DMS 273 treated with DMSO at 0.1 percent for 48 hours (cell line): ENCODE results near the gene RNPEPL1.
A peak's percentile ranks its signal among the peaks of the same experiment; 100 is the strongest.
"Not testable (repeated sequence)": the region's sequence is repeated elsewhere in the genome, so short reads cannot be mapped to it uniquely, and the experiment has no call there.

Experiments
- DNase-seq: peaks from one replicate; lab custom pipeline; 2025; lab: John Stamatoyannopoulos, UW

Gene RNPEPL1

DNA sequence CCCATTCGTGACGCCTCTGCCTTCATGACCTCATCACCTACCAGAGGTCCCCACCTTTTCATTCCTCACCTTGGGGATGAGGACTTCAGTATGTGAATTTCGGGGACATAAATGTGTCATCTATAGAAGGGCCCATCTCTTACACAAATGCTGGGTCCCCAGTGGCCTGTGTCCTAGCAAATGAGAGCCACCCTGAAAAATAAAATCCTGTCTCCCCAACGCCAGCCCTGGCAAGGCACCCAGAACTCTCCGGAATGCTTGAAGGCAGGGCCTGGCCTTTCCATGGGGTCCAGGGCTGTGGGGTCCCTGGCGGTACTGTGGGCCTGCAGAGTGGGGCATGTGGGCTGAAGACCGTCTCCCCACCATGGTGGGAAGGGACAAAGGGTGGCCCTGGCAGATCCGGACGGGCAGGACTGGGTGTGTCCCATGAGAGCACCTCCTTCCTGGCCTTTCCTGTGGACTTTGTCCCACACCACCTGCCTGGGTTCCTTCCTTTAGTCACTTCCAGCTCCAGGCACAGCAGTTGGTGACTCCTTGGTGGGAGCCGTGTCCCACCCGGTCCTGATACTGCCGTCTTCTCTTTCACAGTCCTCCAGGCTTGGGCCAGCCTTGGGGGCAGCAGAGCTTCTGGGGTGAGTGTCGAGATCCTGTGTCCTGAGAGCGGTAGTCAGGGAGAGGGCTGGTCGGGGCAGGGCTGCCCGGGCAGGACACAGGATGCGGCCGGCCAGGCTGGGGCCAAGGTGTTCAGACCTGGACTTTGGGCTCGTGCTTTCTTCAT is 36.8 kb downstream of the RNPEPL1 start:
- no peak for DNase-seq

DNA sequence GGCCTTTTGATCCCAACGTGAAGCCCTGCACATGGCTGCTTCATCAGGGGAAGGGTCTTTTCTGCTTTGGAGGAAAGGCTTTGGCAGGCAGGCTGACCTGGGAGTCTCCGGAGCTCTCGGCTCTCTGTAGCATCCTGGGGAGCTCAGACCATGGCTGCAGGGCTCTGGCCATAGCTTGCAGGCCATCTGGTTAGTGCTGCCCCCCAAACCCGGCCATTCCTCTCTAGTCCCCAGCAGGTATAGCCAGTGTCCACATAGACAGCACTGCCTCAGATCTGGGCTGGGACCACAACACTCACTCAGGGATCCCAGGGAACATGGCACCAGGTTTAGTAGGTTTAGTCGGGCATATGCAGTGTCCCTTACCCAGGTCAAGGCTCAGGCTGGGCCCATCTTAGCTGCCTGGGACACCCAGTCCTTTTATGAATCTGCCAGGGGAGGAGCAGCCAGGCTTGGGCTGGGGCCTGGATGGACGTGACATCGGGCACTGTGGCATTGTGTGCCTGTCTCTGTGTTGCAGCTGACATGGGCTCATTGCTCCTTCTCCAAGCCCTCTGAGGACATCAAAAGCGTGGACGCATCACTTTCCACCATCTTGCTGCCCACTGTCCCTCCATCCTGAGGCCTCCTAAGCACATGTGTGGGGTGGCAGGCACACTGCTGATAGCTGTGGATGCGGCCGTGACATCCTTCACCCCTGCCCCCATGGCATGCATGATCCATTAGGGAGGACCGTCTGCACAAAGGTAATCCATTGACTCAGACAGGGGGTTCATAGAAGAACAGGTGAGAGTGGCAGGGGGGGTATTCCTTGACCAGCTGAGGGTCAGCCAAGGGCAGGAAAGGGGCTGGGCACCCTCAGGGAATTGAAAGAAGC is 37.8 kb downstream of the RNPEPL1 start:
- DNase-seq, result no peak

DNA sequence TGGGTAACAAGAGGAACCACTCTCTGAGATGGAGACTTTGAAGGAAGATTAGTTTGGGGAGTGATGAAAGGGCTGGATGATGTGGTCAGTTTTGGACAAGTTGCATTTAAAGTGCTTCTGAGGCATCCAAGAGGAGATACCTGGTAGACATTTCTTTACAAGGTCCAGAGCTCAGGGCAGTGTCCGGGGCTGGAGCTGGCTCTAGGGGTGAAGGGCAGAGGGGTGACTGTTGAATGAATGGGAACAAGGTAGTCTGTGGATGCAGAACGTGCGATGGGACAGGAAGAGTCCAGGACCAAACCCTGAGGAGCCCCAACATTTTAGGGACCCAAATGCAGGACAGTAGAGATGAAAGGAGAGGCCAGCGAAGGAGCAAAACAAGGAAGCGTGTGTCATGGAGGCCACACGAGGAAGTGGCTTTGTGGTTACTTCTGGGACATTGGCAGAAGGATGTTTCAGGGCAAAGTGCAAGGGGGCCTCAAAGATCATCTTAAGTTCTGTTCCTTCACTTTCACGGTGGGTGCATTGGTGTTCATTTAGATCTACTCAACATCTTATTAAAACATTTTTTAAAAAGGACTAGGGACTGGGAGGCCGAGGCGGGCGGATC is 43.4 kb downstream of the RNPEPL1 start:
- DNase-seq, result no peak

DNA sequence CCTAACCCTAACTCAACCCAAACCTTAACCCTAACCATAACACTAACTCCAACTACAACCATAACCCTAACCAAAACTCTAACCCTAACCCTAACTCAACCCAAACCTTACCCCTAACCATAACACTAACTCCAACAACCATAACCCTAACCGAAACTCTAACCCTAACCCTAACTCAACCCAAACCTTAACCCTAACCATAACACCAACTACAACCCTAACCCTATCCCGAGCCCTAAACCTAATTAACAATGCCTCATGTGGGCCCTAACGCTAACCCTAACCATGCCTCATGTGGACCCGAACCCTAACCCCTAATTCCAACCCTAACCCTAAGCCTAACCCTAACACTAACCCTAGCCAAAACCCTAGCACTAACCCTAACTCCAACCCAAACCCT is 45.5 kb downstream of the RNPEPL1 start:
- DNase-seq, result no peak

DNA sequence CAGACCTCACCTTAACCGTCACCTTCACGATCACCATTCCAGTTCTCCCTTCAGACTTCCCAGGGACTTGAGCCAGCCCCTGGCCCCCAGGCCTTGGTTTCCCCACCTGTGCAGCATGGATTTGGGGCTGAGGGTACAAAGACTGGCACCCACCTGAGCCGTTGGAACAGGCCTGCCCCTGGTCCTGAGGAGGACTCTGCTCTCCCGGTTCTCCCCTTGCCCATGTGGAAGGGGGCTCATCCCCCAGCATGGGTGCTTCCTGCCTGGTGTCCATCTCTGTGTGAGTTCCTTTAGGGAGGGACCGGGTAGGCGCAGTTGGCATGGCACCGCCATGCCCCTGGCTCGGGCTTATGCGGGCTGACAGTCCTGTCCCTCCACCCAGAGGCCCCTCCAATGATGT is 46.1 kb downstream of the RNPEPL1 start:
- no peak for DNase-seq

DNA sequence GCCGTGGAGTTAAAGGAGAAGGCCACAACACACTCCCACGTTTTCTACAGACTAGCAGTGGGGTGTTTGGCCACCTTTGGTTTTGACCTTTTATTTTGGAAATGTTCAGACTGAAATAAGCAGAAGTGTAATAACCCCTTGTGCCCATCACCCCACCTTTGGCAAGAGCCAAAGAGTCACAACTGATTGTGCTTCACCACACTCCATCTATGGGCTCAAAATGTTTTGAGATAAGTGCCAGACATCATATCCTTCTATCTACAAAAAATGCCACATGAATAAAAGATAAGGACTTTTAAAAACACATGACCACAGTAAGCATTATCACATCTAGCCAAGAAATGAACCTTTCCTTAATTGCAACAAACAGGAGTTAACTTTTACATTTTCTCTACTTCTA is 47.1 kb downstream of the RNPEPL1 start:
- DNase-seq, result no peak

DNA sequence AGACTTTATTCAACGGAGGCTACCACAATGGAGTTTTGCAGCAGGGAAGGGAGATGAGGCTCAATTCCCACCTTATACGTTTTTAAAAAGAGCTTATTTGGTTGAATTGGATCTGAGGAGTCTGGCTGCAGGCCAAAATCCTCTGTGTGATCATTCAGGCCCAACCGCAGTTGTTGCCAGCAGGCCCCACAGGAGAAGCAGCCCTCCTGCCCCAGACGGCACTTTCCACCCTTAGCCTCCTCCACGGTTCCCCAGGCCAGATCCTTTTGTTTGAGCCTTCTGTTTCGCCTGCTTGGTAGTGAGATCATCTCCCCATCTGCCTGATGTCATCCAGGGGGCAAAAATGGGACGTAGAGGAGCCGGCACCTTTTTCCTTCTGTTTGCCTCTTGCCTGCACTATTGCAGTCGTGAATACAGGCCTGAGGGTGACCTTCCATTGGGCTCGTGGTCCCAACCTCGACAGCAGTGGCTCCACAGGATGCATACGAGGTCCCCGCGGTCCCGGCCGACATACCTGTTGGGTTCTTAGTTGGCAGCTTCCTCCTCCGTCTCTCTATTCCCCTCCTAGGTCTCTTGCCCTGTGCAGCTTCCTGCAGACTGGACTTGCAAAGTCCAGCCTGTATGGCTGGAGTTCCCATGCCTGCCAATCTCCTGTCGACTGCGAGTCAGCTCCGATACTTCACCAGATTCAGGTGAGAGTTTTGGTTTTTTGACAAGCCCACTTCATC is 47.7 kb downstream of the RNPEPL1 start:
- peak; percentile 57 for DNase-seq

DNA sequence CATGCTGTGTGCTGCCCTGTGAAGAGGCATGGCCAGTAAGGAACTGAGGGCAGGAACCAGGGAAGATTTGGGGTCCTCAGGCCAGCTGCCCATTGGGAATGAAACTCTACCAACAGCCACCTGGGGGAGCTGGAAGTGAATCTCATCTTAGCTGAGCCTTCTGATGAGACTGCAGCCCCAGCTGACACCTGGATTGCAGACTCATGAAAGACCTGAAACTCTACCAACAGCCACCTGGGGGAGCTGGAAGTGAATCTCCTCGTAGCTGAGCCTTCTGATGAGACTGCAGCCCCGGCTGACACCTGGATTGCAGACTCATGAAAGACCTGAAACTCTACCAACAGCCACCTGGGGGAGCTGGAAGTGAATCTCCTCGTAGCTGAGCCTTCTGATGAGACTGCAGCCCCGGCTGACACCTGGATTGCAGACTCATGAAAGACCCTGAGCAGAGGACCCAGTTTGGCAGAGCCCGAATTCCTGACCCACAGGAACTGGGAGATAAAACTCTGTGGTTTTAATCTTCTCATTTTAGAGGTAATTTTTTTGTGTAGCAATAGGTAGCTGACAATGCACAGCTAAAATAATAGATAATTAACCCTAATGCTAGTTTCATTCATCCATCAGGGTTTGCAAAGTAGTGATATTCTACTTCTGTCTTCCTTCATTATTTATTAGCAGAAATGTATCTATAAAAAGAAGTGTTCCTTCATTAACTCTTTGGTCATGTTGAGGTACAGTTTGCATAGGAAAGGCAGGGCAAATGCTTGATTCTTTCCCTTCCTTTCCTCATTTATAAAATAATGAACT is 48.8 kb downstream of the RNPEPL1 start:
- not testable (repeated sequence) for DNase-seq

DNA sequence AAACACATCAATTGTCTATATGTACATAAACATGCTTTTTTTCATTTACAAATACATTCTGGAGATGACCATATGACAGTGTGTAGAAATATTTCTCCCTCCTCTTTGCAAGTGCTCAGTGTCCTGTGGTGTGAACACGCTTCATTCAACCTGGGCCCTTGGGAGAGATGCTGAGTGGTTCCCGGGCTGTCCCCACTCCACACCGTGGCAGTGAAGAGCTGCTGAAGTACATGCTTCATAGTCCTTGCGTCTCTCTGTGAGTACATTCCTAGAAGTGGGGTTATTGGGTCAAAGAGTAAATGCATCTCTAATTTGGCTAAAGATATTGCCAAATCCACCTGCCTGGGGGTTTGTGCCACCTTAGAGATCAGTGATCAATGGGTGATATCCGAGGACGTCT is 50.5 kb downstream of the RNPEPL1 start:
- DNase-seq, result no peak

DNA sequence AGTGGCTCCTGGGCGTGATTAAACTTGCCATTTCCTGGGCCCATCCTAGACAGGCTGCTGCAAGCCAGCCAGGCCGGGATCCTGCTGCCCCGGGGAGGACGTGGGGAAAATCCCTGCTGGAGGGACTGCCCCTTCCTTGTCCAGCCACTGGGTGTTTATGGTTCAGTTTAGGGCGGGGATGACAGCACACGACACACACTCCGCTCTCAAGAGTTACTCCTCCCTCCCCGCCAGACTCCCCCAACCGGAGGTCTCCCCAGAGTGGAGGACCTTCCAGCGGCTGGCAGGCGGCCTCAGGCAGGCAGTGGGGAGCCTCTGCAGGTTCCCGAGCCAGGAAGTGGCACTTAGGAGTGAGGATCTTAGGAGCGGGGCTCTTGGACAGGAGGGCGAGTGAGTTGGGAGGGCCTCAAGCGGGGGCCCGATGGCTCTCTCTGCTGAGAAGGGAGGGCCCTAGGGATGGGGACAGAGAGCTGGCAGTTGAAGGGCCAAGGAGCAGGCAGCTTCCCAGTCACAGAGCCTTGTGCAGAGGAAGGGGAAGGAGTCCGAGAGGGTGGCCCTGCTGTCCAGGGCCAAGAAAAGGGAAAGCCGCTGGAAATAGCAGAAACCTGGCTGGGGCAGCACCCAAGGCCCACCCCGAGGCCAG is 51.3 kb downstream of the RNPEPL1 start:
- no peak for DNase-seq

DNA sequence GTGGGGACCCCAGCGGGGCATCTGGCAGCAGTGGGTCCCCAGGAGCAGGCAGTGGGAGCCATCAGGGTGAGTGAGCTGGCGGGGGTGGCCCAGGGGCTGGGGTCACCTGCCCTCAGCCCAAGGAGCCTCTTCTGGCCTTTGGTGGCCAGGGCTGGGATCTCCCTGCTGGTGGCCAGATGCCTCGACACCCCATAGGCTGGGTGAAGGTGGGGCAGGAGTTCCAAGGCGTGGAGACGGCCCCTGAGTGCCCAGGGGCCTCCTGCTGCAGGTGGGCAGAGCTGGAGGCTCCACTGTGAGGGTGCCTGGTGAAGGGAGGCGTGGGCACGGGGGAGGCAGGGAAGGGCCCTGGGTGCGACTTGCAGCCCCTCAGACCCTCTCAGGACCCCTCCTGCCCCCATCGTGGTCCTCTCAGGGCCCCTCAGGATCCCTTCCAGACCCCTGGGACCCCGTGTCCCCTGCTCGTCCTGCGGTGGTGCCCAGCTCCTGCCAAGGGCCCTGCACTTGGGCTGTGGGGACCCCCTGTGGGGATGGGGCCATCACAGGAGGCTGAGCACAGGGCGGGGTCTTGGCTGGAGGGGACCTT is 52.0 kb downstream of the RNPEPL1 start:
- DNase-seq, result no peak

DNA sequence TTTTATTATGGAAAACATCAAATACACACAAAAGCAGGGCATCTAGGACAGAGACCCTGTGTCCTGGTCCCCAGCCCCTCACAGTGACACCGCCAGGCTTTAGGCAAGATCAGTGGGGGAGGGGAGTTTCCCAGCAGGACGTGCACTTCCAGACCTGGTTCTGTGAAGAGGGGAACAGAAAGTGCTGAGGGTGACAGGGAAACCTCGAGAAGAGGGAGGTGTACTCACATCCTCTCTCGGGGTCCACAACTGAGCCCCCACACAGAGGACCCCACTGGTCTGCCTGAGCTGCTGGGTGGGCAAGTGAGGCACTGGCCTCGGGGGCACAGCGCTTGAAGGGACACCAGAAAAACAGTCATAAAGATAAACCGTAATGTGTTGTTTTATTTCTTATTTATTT is 52.6 kb downstream of the RNPEPL1 start:
- no peak for DNase-seq

DNA sequence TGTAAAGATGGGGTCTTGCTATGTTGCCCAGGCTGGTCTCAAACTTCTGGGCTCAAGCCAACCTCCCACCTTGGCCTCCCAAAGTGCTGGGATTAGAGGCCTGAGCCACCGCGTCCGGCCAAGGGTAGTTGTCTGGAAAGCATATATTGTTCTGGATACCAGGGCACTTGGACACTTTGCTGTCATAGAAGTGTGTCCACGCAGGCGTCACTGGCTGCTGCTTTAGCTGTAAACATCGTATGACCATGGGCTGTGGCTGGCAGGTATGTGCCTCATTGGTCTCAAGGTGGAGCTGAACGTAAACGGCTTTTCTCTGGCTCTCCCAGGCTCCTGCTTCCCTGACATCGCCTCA is 53.8 kb downstream of the RNPEPL1 start:
- no peak for DNase-seq

DNA sequence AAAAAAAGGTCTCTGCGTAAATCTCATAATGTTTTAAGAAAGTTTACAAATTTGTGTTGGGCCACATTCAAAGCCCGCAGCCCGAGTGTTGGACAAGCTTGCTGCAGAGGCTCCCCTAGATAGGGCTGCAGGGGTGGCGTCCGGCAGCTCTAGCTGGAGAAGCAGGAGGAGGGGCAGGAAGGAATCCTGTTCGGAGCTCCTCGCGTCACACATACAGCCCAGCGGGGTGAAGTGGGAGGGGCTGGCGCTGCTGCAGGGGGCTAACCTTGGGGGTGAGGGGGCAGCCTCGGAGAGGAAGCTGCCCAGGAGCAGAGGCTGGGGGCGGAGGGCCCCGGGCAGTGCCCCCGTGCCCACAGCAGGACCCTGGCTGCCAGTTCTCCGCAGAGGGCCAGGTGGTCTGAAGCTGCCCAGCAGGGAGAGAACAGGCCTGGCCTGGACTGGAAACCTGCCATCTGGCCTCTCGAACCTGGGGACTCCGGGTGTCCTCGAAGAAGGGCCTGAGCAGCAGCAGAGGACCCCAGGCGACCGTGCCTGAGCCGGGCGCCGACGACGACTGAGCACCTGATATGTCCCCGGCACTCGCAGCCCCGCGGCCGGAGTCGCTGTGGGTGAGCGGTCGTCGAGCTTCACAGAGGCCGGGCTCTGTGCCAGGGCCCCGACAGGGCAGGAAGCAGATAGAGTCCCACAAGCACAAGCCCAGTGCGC is 54.4 kb downstream of the RNPEPL1 start:
- no peak for DNase-seq

DNA sequence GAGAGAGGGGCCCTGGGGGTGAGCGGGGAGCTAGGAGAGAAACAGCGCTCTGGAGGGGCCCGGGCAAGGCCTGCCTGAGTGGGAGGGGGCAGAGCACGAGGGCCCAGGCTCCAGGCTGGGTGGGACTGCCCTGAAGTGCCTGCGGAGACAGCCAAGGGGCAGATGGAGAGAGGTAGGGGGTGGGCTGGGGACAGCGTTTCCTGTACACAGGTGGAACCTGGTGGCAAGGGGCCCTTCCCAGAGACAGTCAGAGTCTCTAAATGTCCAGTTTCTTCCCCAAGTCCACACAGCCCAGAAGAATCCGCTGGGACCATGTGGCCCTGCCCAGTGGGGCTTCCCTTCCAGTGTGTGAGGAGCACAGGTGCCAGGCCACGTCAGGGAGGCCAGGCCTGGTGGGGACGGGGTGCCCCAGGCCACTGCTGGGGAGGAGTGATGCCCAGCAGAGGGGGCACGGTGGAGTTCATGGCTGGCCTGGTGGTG is 55.3 kb downstream of the RNPEPL1 start:
- no peak for DNase-seq

DNA sequence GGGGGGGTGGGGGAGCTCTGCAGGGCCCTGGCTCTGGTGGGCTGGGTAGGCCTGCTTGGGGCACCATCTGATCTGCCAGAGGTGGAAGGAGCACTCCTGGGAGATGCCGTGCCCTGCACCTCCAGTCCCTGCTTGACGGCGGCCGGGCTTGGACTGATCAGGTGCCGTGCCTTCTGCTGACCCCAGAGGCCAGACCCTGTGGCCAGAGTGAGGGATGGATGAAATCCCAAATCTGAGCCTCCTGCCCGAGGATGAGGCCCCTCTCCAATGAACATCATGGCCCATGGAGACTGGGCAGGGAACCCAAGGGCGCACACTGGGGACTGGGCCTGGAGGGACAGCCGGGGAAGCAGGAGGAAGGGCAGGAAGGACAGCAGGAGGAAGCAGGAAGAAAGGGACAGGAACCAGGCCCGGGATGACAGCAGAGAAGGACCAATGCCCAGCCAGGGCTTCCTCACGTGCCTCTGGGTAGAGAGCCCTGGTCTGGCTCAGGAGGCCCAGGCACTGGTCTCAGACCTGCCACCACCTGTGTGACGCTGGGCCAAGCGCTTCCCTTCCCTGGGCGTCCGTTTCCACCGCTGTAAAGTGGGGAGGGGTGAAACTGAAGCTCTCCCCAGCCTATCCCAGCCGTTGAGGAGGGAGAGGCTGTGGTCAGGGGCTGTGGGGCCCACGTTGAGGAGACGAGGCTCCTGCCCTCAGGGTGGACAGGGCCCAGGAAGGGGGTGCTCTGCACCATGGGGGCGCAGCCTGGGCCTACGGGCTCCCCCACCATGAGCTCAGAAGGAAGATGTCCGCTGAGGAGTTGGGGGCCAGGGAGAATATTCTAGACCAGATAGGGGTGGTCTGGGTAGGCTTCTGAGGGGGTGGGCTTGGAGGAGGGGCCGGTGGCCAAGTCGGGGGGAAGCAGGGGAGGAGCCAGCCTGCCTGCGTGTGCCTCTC is 56.0 kb downstream of the RNPEPL1 start:
- no peak for DNase-seq

DNA sequence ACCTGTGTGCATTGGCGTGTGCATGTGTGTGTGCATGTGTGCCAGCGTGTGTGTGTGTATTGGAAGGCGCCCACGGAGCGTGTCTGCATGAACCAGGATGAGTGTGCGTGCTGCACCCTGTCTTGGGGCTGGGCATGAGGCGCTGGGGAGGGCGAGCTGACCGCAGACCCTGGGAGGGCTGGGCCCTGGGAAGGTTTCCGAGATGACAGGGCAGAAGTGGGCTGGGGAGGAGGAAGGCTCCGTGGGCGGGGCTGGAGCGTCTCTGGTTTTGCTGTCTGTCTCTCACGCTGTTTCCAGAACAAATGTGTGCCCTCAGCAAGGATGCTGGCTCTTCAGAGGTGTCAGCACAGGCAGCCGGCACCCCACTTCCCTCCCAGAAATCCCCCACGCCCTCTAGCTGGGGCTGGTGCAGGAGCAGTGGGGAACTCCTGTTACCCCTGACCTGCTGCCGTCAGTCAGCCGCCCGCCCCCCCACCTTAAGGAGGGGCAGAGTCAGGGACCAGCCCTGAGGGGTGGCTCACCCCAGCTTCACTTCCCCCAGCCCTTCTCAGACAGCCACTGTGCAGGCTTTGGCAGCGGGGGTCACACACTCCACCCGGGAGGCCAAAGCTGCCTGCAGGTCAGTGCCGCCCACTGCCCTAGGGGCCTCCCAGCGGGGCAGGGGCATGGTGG is 56.8 kb downstream of the RNPEPL1 start, which contains the start of gene GPR35:
Gene GPR35, plus strand, starts transcription at position 531 of the 672 bp plus-strand sequence. CDS start 4,473 bp downstream, outside the sequence.
- DNase-seq, result no peak
